Measurements from ENCODE around the gene SCP2.

DNA sequence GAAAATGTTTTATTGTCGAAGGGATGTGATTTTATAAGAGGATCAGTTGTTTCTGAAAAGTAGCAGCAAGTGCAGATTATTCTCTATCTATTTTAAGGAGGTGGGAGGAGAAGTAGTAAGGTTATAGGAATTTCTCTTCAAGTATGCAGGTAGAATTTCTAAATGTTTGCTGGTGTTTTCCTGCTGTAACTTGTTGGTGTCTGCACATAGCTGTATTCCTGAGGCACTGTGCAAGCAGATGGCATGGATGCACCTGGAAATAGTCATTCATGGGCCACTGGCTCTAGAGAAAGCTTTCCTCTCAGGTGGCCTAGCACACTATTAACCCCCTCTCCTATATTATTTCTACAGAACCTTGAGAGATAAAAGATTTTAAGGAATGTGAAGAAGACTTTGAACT, 104.7 kb downstream of the SCP2 start:
- TF ChIP-seq TAF1 (IDR thresholded peaks at IDR 0.05; ENCODE audit: borderline replicate concordance, insufficient read depth, low read length) (no peak), POLR2AphosphoS5 (IDR thresholded peaks at IDR 0.05; ENCODE audit: low read depth, low read length) (no peak)
